Fibroblast of pulmonary artery (primary cell): ENCODE results near the gene ITGB7.
A peak's percentile ranks its signal among the peaks of the same experiment; 100 is the strongest.

ENCODE experiments used
- DNase-seq: peaks from one replicate; pipeline ENCODE4 v3.0.0-alpha.2; 2010; ENCODE audit warnings: low read depth
- H3K4me3 ChIP-seq: replicated peaks from 2 replicates; pipeline ENCODE4 v1.5.1; 2011; ENCODE audit warnings: low read depth, mild to moderate bottlenecking, control low read depth, low read length, moderate library complexity
- TF ChIP-seq, protein P1 (sequence below): IDR thresholded peaks from 2 replicates; pipeline ENCODE4 v1.5.1; 2011; ENCODE audit warnings: mild to moderate bottlenecking, control low read depth, low read length, inconsistent platforms; ENCODE audit errors: missing control alignments

The ITGB7 gene

DNA sequence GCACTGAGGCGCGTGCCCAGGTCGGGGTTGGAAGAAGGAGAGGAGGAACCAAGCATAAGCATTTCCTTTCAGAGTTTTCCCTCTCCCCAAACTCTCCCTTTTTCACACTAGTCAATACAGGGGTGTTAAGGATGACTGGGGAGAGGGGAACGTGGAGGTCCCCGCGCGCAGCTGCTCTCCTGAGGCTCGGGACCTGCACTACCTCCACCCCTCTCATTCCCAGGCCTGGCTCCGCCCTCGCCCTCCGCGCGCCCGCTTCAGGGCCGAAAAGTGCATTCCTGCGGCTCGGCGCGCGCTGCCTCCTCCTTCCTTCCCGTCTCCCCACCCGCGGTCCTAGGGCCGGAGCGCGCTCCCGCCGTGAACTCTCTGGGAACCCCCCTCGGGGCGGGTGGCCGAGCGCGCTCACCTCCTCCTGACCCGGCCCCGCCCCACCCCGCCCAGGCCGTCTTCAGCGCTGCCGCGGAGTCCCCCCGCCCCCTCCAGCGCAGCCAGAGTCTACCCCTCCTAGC, 13.7 kb upstream of the ITGB7 start:
- peak overlapping the region; percentile 74 for H3K4me3 ChIP-seq
- DNase-seq, result peak; percentile 91
- TF ChIP-seq, protein P1, sequence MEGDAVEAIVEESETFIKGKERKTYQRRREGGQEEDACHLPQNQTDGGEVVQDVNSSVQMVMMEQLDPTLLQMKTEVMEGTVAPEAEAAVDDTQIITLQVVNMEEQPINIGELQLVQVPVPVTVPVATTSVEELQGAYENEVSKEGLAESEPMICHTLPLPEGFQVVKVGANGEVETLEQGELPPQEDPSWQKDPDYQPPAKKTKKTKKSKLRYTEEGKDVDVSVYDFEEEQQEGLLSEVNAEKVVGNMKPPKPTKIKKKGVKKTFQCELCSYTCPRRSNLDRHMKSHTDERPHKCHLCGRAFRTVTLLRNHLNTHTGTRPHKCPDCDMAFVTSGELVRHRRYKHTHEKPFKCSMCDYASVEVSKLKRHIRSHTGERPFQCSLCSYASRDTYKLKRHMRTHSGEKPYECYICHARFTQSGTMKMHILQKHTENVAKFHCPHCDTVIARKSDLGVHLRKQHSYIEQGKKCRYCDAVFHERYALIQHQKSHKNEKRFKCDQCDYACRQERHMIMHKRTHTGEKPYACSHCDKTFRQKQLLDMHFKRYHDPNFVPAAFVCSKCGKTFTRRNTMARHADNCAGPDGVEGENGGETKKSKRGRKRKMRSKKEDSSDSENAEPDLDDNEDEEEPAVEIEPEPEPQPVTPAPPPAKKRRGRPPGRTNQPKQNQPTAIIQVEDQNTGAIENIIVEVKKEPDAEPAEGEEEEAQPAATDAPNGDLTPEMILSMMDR, result no peak

DNA sequence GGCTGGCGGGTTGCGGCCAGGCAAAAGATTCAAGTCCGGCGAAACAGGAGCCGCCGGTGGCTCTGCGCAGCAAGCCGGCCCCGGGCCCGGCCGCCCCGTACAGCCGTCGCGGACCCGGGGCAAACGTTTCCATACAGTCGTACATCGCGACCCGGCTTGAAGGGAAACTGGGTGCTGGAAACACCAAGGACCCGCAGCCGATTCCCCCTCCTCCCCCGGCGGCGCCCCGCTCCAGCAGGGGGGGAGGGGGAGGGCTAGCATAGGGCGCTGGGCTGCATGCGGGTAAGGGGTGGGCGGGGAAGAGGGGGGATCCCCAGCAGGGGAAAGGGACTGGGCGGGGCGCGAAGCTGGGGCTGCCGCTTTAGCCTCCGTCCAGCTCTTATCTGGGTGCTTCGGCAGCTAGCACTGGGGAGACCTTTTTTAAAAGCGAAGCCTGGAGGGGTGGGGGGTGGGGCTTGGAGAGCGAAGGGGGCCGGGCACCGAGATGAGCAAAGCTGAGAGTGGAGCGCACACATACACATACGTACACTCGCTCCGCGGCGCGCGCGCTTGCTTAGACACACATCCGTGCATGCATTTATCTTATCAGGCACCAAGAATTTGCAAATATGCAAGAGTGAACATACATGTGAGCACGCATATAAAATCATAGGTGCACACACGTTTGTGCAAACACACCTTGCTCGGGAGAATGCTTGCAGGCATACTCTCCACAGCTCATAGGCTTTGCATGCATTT, 13.1 kb upstream of the ITGB7 start:
- H3K4me3 ChIP-seq, result peak overlapping the region; percentile 74
- TF ChIP-seq, protein P1, result no peak
- DNase-seq, result peak; percentile 77

DNA sequence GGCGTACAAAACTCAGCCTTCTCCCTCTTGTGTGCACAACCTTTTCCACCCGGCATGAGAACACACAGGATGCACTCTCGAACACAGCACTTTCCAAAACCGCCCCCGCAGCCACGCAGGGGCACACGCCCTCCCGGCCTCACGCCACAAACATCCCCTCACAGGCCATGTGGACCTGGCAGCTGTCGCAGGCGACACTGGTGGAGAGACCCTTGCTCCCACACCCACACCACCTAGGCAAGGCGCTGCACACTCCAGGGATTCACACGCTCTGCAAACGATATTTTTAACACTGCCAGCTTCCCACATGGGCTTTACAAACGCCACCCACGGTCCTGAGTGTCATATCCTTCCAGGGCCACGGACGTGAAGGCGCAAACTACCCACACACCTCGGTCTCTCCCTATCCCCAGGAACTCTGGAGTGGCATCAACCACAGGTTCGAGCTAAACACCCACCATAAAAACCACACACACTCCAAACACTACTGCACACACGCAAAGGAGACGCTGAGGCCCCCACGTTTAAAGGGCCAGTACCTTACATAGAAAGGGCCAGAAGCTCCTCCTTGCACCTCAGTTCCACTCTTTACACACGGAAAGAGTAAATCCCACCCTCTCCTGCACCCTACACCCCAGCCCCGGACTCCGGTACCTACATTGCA, 12.4 kb upstream of the ITGB7 start:
- TF ChIP-seq, protein P1, result no peak
- peak; percentile 52 for DNase-seq
- peak overlapping the region; percentile 74 for H3K4me3 ChIP-seq

DNA sequence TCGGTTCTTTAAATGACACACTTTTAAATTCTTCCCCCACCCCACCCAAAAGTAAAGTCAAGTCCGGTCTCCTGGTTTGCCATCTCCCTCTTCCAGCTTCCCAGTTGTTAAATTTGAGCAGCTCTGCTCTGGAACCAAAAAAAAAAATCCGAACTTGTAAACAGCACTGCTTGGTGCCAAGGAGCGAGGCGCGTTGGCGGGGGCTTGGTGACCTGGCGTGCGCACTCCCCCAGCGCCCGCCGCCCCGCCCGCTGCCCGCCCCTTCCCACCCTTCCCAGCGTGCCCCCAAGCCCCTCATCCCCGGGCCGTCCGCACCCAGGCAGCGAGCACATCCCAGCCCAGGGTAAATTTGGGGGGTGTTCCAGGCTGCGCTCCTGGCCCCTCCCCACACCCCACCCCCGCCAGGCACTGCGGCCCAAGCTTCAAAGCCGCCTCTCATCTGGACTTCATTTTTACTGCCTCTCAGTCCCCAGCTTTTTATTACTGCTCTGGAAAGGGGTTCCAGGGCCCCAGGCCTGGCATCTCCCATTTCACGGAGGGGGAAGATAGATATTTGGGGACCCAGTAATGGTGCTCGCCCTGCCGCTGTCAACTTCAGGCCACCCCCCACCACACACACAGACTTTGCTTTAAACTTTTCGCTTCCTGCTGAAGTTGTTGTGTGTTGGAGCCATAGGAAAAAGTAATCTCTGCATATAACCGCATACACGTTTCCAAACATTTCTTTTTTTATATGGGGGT, 11.7 kb upstream of the ITGB7 start:
- no peak for DNase-seq
- peak overlapping the region; percentile 74 for H3K4me3 ChIP-seq
- TF ChIP-seq, protein P1, result no peak

DNA sequence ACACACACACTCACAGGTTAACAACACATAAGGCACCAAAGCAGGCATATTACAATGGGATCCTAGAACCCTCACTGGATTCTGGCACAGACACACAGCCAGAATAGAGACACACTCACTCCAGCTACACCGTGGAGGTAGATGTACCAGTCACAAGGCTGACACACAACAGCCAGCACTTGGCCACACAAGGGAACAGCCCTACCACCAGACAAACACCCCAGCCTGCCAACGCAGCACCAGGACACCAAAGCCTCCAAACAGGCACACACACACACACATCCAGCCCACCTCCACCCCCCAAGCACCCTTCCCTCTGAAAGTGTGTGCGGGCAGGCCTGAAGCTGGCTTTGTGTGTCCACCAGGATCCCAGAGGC, 10.9 kb upstream of the ITGB7 start:
- peak overlapping the region; percentile 74 for H3K4me3 ChIP-seq
- TF ChIP-seq, protein P1, result no peak
- no peak for DNase-seq

DNA sequence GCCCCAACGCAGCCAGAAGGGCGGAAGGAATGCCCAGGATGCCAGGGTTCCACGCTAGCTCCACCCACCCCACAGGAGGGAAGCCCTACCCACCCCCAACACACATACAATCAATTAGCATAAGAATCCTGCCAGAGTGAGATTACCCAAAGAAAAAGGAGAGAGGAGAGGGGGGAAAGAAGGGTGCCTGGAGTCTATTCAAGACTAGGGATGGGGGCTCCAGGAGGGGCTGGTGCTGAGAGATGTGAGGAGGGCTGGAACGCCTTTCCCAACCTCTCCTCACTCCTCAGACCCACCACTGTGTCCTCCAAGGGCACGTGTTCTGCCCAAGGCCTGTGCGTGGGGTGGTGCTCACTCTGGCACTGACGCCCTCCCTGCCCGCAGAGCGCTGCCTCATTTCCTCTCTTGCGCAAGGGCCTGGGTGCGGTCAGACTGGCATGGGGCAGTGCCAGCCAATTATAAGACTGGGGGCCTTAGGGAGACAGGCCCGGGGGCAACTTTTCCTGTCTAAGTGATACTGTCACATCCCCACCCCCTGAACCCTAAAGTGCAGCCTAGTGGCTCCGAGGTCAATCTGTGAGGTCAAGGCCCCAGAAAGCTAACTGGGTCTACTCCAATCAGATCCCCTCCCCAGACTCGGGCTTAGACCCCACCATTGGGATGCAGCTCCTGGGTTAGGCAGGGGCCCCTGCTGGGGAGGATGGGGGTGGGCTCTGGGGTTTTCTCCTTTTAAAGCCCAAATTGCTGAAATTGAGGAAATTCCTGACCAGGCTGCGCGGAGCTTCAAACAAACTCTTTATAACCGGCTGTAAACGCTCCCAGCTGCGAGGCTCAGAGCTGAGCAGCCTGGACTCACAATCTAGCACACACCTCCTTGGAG, 10.2 kb upstream of the ITGB7 start:
- TF ChIP-seq, protein P1, result no peak
- peak overlapping the region; percentile 74 for H3K4me3 ChIP-seq
- DNase-seq, result peak; percentile 44
